ENCODE data around the gene ZNHIT2. TPM values are rescaled to one million over a fixed set of nuclear protein-coding genes. Genes with fewer than 3 reads are reported as not detected.

The ZNHIT2 gene
- total RNA-seq, 1 experiment from 2014 or later, result 27.4 TPM

DNA sequence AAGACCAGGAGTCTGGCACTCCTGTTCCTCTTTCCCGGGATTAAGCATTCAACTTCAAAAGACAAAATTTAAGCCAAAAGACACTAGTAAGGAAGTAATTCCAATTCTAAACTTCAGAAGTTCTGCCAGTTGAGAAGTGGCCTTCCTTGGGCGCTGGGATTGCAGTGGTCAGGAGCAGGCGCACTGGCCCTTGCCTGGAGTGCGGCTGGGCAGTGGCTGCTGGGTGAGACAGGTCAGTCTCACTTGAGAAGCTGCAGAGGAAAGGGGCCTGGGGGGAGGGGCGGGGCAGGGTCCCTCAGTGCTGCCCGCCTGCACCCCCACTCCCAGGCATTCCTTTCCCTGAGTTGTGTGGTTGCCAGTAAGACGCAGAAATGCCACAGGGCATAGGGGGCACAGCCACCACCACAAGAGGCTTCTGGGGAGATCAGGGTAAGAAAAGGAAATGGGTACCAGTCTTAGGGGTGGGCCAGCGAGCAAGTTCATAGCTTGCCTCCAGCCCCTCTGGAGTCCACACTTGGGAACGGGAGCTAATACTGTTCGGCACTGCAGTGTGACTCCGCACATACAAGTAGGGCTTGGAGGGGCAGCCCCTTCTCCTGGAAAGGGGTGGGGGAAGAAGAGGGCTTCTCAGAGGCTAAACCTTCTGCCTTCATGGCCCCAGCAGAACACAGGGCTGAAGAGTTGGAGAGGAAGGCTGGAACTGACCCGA lies 10.1 kb upstream of the ZNHIT2 start:
- intact Hi-C loops (cut with micrococcal nuclease; ENCODE audit: unreplicated experiment), result no loop called here
- H3K27ac ChIP-seq (ENCODE audit: low read depth, low read length, poor library complexity, severe bottlenecking), result no peak overlapping the region
- H3K36me3 ChIP-seq (ENCODE audit: insufficient read depth, low read length, poor library complexity, severe bottlenecking), result peaks cover 76% of the 10 kb centered on the region
- CTCF ChIA-PET, result no interaction called here
- no peaks in the 10 kb centered on the region for H3K9me3 ChIP-seq (ENCODE audit: low read depth, low read length, poor library complexity, severe bottlenecking)
- H3K27me3 ChIP-seq (replicated peaks; ENCODE audit: insufficient read depth, low read depth, low read length, poor library complexity), result no peaks in the 10 kb centered on the region
- TF ChIP-seq EZH2 (IDR thresholded peaks at IDR 0.05; ENCODE audit: borderline replicate concordance, low read depth, low read length, poor library complexity, severe bottlenecking), result no peak
- TF ChIP-seq CTCF (conservative IDR thresholded peaks at IDR 0.05; ENCODE audit: low read depth, low read length), result no peak
- H3K4me1 ChIP-seq (ENCODE audit: insufficient read depth, low read length, poor library complexity, severe bottlenecking), result no peaks in the 10 kb centered on the region
- no TSS peak for BruUV-seq (replicated peaks)
- H3K4me3 ChIP-seq (ENCODE audit: low read depth, low read length, poor library complexity, severe bottlenecking), result no peak overlapping the region
- POLR2A ChIA-PET (ENCODE audit: low non-redundant PET), result no interaction called here
- DNase-seq (ENCODE audit: low spot score), result no peak

DNA sequence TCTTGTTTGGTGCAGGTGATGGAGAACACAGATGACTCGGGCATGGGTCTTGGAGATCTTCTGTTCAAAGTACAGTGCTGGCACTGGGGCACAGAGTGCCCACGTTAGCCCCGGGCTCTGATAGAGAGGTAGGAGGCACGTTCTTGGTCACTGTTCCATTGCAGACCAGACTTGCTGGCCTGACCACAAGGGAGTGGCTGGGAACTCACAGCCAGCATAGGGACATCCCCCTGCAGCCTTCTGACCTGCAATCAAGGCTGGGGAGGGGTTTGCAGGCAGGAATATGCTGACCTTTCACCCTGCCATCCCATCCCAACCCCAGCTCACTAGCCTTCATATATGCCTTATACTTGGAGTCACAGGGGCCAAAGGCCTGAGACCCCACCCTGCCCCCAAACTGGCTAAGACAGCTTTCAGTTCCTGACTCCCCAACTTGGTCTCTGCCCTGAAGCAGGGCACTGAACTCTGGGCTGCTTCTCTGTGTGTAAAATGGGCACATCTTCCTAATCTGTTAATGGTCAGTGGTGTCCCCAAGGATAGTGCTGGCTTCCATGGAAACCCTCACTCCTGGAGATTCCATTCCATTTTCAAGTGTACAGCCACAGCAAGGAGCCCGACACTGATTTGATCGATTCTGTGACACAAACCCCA lies 9.2 kb upstream of the ZNHIT2 start:
- no peak for DNase-seq (ENCODE audit: low spot score)
- ChIA-PET POLR2A (ENCODE audit: low non-redundant PET) (no interaction called here), CTCF (no interaction called here)
- TF ChIP-seq CTCF (conservative IDR thresholded peaks at IDR 0.05; ENCODE audit: low read depth, low read length), result no peak
- no peak for TF ChIP-seq EZH2 (IDR thresholded peaks at IDR 0.05; ENCODE audit: borderline replicate concordance, low read depth, low read length, poor library complexity, severe bottlenecking)
- H3K4me1 ChIP-seq (ENCODE audit: insufficient read depth, low read length, poor library complexity, severe bottlenecking), result no peaks in the 10 kb centered on the region
- no peak overlapping the region for H3K27ac ChIP-seq (ENCODE audit: low read depth, low read length, poor library complexity, severe bottlenecking)
- BruUV-seq (replicated peaks), result no TSS peak
- intact Hi-C loops (cut with micrococcal nuclease; ENCODE audit: unreplicated experiment), result no loop called here
- H3K27me3 ChIP-seq (replicated peaks; ENCODE audit: insufficient read depth, low read depth, low read length, poor library complexity), result no peaks in the 10 kb centered on the region
- H3K9me3 ChIP-seq (ENCODE audit: low read depth, low read length, poor library complexity, severe bottlenecking), result no peaks in the 10 kb centered on the region
- no peak overlapping the region for H3K4me3 ChIP-seq (ENCODE audit: low read depth, low read length, poor library complexity, severe bottlenecking)
- H3K36me3 ChIP-seq (ENCODE audit: insufficient read depth, low read length, poor library complexity, severe bottlenecking), result peaks cover 67% of the 10 kb centered on the region

- Histone ChIP-seq H3K27me3 (replicated peaks; ENCODE audit: insufficient read depth, low read depth, low read length, poor library complexity) (no peaks in the 10 kb centered on the region), H3K36me3 (ENCODE audit: insufficient read depth, low read length, poor library complexity, severe bottlenecking) (peaks cover 64% of the 10 kb centered on the region), H3K4me1 (ENCODE audit: insufficient read depth, low read length, poor library complexity, severe bottlenecking) (peaks cover 10% of the 10 kb centered on the region), H3K27ac (ENCODE audit: low read depth, low read length, poor library complexity, severe bottlenecking) (no peak overlapping the region), H3K9me3 (ENCODE audit: low read depth, low read length, poor library complexity, severe bottlenecking) (no peaks in the 10 kb centered on the region), H3K4me3 (ENCODE audit: low read depth, low read length, poor library complexity, severe bottlenecking) (no peak overlapping the region)
- BruUV-seq (replicated peaks), result no TSS peak
- TF ChIP-seq EZH2 (IDR thresholded peaks at IDR 0.05; ENCODE audit: borderline replicate concordance, low read depth, low read length, poor library complexity, severe bottlenecking) (no peak), CTCF (conservative IDR thresholded peaks at IDR 0.05; ENCODE audit: low read depth, low read length) (no peak)
- ChIA-PET CTCF (no interaction called here), POLR2A (ENCODE audit: low non-redundant PET) (no interaction called here)
- no peak for DNase-seq (ENCODE audit: low spot score)
- intact Hi-C loops (cut with micrococcal nuclease; ENCODE audit: unreplicated experiment), result no loop called here
Observed at GRCh38 chr11:65125197-65126056, 7.9 kb upstream of the ZNHIT2 start.

Data from A673 (cell line).